ENCODE measurements around the gene OGDHL. TPM values are rescaled to one million over a fixed set of nuclear protein-coding genes. Genes with fewer than 3 reads are reported as not detected.
"Not testable (repeated sequence)": the region's sequence is repeated elsewhere in the genome, so short reads cannot be mapped to it uniquely, and the experiment has no call there.

The OGDHL gene
- total and polyA plus RNA-seq, 7 donors = 0.46 to 6.1 (median 1.2) TPM

DNA sequence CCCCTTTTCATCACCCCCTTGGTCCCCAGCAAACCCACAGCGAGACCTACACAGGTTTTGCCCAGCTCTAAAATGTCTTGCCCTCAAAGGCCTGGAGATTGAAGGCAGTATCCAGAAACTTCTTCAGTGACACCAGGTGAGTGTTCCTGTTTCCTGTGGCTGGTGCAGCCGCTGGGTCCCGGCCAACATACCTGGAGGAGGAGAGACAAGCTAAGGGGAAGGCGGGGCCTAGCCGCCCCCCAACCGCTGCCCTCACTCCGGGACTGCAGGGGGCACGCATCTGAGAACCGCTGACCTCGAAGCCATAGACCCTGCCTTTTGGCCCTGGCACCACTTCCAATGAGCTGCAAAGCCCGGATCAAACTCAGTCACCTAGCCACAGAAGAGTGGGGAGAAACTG, 27.0 kb downstream of the OGDHL start:
- WGBS, 2 donors = 48 to 60% methylated on average over 11 of the region's 11 CpGs
- intact Hi-C loops (cut with DNase I) = no loop called here
- H3K4me3 ChIP-seq = no peak overlapping the region

DNA sequence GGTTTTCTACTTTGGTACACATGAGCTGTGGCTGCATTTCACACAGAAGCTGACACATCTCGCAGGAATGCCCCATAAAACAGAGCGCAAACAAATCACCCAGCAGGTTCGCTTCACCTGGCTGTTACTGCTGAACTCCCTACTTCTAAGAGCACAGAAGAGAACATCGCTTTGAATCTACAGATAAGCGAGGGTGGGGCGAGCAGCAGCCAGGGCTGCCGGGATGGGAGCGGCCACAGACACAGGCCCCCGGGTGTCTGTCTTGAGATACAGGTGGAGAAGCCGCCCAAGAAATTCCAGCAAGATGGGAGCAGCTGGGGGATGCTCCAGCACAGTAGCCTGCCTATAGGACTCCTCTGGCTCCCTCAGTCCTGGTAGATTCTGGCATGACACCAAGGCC, 27.4 kb downstream of the OGDHL start:
- intact Hi-C loops (cut with DNase I) = no loop called here

More for the DNA sequence above, 27.0 kb downstream of the OGDHL start:
- Histone ChIP-seq H3K36me3 (no peaks in the 10 kb centered on the region), H3K27ac (no peak overlapping the region), H3K27me3 (no peaks in the 10 kb centered on the region), H3K4me1 (no peaks in the 10 kb centered on the region), H3K9me3 (no peaks in the 10 kb centered on the region)
- DNase-seq = no peak
- TF ChIP-seq POLR2AphosphoS5 (IDR thresholded peaks at IDR 0.05) (no peak), EP300 (IDR thresholded peaks at IDR 0.05) (no peak), POLR2A (IDR thresholded peaks at IDR 0.05) (no peak)
- TF ChIP-seq, protein P1, sequence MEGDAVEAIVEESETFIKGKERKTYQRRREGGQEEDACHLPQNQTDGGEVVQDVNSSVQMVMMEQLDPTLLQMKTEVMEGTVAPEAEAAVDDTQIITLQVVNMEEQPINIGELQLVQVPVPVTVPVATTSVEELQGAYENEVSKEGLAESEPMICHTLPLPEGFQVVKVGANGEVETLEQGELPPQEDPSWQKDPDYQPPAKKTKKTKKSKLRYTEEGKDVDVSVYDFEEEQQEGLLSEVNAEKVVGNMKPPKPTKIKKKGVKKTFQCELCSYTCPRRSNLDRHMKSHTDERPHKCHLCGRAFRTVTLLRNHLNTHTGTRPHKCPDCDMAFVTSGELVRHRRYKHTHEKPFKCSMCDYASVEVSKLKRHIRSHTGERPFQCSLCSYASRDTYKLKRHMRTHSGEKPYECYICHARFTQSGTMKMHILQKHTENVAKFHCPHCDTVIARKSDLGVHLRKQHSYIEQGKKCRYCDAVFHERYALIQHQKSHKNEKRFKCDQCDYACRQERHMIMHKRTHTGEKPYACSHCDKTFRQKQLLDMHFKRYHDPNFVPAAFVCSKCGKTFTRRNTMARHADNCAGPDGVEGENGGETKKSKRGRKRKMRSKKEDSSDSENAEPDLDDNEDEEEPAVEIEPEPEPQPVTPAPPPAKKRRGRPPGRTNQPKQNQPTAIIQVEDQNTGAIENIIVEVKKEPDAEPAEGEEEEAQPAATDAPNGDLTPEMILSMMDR (IDR thresholded peaks at IDR 0.05) = no peak

DNA sequence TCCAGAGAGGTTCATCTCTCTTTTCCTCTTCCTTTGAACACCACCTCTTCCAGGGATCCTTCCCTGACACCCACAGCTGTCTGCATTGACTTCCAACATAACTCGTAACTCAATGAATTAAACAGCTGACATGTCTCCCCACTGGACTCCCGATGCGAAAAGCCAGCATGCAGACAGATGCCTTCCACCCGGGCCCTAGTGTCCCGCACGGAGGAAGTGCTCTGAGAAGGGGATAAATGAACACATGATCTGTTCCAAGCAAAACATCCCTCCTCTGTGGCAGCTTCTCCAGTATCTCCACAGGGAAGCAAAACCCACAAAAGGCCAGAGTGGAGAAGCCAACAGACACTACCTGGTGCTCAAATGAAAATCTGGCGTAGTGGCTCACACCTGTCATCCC, 28.3 kb downstream of the OGDHL start:
- intact Hi-C loops (cut with DNase I) = no loop called here
- H3K27me3 ChIP-seq = no peaks in the 10 kb centered on the region
- no peak for DNase-seq
- H3K36me3 ChIP-seq = no peaks in the 10 kb centered on the region
- no peaks in the 10 kb centered on the region for H3K9me3 ChIP-seq
- H3K4me3 ChIP-seq = no peak overlapping the region
- WGBS, 2 donors = 69 to 82% methylated on average over 7 of the region's 7 CpGs
- no peak overlapping the region for H3K27ac ChIP-seq
- no peak for TF ChIP-seq POLR2A (IDR thresholded peaks at IDR 0.05)
- no peak for TF ChIP-seq EP300 (IDR thresholded peaks at IDR 0.05)
- no peak for TF ChIP-seq POLR2AphosphoS5 (IDR thresholded peaks at IDR 0.05)
- no peaks in the 10 kb centered on the region for H3K4me1 ChIP-seq

More for the DNA sequence above, 27.4 kb downstream of the OGDHL start:
- 19 to 61% methylated on average over 10 of the region's 10 CpGs for WGBS, 2 donors
- Histone ChIP-seq H3K36me3 (no peaks in the 10 kb centered on the region), H3K4me1 (no peaks in the 10 kb centered on the region), H3K9me3 (no peaks in the 10 kb centered on the region), H3K4me3 (no peak overlapping the region), H3K27ac (no peak overlapping the region), H3K27me3 (no peaks in the 10 kb centered on the region)
- DNase-seq = no peak
- TF ChIP-seq POLR2AphosphoS5 (IDR thresholded peaks at IDR 0.05) (no peak), POLR2A (IDR thresholded peaks at IDR 0.05) (no peak), EP300 (IDR thresholded peaks at IDR 0.05) (no peak)
- TF ChIP-seq, protein P1 (IDR thresholded peaks at IDR 0.05) = no peak

GRCh38 chr10:49726593-49726992, 35.5 kb downstream of the OGDHL start:
- no peaks in the 10 kb centered on the region for H3K36me3 ChIP-seq
- peaks cover 0 to 13% (median 5%) of the 10 kb centered on the region in 4 donors for H3K9me3 ChIP-seq
- no peaks in the 10 kb centered on the region for H3K27me3 ChIP-seq
- DNase-seq = no peak
- H3K4me3 ChIP-seq = no peak overlapping the region
- TF ChIP-seq POLR2A (IDR thresholded peaks at IDR 0.05) (no peak), EP300 (IDR thresholded peaks at IDR 0.05) (no peak), POLR2AphosphoS5 (IDR thresholded peaks at IDR 0.05) (no peak)
- TF ChIP-seq, protein P1 (IDR thresholded peaks at IDR 0.05) = no peak
- WGBS, 2 donors = 73 to 74% methylated on average over 2 of the region's 2 CpGs
- H3K4me1 ChIP-seq = no peaks in the 10 kb centered on the region
- intact Hi-C loops (cut with DNase I) = no loop called here
- H3K27ac ChIP-seq = no peak overlapping the region

DNA sequence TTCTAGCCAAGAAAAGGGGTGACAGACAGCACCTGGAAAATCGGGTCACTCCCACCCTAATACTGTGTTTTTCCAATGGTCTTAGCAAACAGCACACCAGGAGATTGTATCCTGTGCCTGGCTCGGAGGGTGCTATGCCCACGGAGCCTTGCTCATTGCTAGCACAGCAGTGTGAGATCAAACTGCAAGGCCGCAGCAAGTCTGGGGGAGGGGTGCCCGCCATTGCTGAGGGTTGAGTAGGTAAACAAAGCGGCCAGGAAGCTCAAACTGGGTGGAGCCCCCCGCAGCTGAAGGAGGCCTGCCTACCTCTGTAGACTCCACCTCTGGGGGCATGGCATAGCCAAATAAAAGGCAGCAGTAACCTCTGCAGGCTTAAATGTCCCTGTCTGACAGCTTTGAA, 47.0 kb downstream of the OGDHL start:
- DNase-seq; intact Hi-C loops (cut with DNase I): not testable (repeated sequence)
- 86 to 93% methylated on average over 7 of the region's 7 CpGs for WGBS, 2 donors

DNA sequence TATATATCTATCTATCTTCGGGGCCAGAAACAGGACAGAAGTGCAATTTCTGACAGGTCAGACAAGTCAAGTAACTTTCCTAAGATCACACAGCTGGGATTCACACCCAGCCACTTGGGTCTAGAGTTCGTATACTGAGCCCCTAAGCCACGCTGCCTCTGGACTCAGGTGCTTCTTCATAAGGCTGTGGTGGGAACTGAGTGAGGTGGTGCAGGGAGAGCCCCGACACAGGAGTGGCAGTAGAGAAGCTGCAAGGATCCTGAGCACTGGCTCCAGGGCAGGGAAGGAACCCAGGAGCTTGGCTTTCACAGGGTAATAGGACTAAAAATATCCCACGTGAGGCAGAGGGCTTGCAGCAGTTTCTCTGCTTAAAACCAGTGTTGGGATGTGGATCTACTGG, 48.9 kb downstream of the OGDHL start:
- DNase-seq = no peak
- intact Hi-C loops (cut with DNase I) = no loop called here
- no peaks in the 10 kb centered on the region for H3K27me3 ChIP-seq
- 75 to 89% methylated on average over 5 of the region's 5 CpGs for WGBS, 2 donors
- H3K27ac ChIP-seq = no peak overlapping the region
- TF ChIP-seq, protein P1 (IDR thresholded peaks at IDR 0.05) = no peak
- TF ChIP-seq POLR2AphosphoS5 (IDR thresholded peaks at IDR 0.05) (no peak), EP300 (IDR thresholded peaks at IDR 0.05) (no peak), POLR2A (IDR thresholded peaks at IDR 0.05) (no peak)
- H3K36me3 ChIP-seq = no peaks in the 10 kb centered on the region
- H3K9me3 ChIP-seq = peaks cover 0 to 4% (median 0%) of the 10 kb centered on the region in 4 donors
- no peaks in the 10 kb centered on the region for H3K4me1 ChIP-seq
- H3K4me3 ChIP-seq = no peak overlapping the region

More for the DNA sequence above, 47.0 kb downstream of the OGDHL start:
- H3K27me3 ChIP-seq, H3K36me3 ChIP-seq, H3K4me1 ChIP-seq, H3K4me3 ChIP-seq, H3K27ac ChIP-seq, H3K9me3 ChIP-seq: not testable (repeated sequence)

Measured in sigmoid colon (tissue), 7 donors.